Mononuclear cell (primary cell): ENCODE results near the gene NCCRP1. TPM values are rescaled to one million over a fixed set of nuclear protein-coding genes. Genes with fewer than 3 reads are reported as not detected.

Experiments used
- H3K27me3 ChIP-seq: 2 replicates; pipeline ENCODE4 v1.6.0; 2011; ENCODE audit warnings: low read length, control low read depth; ENCODE audit not compliant: insufficient read depth
- H3K4me1 ChIP-seq: 2 replicates; pipeline ENCODE4 v1.5.1; 2011; ENCODE audit warnings: mild to moderate bottlenecking, low read length, control low read depth; ENCODE audit not compliant: insufficient read depth
- H3K4me3 ChIP-seq: 2 replicates; pipeline ENCODE4 v1.5.1; 2011; ENCODE audit warnings: mild to moderate bottlenecking, low read length, moderate library complexity
- H3K9me3 ChIP-seq: 2 replicates; pipeline ENCODE4 v1.5.1; 2011; ENCODE audit warnings: low read depth, mild to moderate bottlenecking, control low read depth, low read length
- total RNA-seq: library from RNA; depleted of rRNA; stranded (reverse); fragments of >200 nt; gene quantifications from one replicate; pipeline ENCODE4 v1.2.3, GENCODE V29; 2012

The NCCRP1 gene
- total RNA-seq, 1 donor = not detected

DNA sequence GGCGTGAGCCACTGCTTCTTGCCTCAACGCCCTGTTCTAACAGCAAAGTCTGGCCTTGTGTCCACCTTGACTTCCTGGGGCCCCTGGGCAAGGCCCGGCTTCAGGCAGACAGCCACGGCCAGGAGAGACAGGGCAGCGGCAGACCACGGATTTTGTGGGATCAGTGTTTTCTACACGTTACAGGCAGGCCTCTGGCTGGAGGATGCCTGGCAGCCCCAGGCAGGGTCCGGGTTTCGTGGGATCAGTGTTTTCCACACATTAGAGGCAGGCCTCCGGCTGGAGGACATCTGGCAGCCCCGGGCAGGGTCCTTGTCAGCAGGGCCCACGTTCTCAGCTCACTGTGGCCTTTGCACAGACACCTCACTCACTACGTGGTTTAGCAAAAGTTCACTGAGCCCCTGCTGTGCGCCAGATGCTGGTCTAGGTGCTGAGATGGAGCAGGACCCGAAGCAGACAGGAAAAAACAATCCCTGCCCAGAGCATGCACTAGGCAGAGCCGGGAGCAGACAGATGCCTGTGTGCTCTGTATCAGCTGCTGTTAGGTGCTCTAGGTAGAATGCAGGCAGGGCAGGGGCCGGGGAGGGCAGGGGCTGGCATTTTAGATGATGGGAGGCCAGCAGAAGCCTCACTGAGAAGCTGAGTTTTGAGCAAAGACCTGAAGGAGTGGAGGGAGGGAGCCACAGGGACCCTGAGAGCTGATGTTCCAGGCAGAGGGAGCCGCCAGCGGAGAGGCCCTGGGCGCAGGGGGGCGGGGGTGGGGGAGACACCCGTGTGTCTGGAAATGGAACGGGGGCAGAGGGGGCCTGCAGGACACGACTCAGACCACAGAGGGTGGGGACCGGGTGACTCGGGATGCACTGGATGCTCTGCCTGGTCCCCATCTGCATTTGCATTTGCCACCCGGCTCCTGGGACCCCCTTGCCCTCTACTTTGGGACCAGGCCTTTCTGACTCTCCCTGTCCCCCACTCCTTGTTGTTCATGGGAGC is 25.0 kb upstream of the NCCRP1 start:
- Histone ChIP-seq H3K4me3 (no peak overlapping the region), H3K27me3 (no peaks in the 10 kb centered on the region), H3K9me3 (no peaks in the 10 kb centered on the region), H3K4me1 (no peaks in the 10 kb centered on the region)

- Histone ChIP-seq H3K4me3 (no peak overlapping the region), H3K27me3 (no peaks in the 10 kb centered on the region), H3K9me3 (no peaks in the 10 kb centered on the region), H3K4me1 (no peaks in the 10 kb centered on the region)
Measured at GRCh38 chr19:39172700-39173501, 23.9 kb upstream of the NCCRP1 start.

DNA sequence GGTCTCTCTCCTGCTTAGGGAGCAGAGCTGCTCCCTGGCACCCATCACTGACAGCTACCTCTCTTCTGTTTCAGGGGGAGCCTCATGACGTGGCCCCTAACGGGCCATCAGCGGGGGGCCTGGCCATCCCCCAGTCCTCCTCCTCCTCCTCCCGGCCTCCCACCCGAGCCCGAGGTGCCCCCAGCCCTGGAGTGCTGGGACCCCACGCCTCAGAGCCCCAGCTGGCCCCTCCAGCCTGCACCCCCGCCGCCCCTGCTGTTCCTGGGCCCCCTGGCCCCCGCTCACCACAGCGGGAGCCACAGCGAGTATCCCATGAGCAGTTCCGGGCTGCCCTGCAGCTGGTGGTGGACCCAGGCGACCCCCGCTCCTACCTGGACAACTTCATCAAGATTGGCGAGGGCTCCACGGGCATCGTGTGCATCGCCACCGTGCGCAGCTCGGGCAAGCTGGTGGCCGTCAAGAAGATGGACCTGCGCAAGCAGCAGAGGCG is 23.2 kb upstream of the NCCRP1 start:
- Histone ChIP-seq H3K9me3 (no peaks in the 10 kb centered on the region), H3K27me3 (no peaks in the 10 kb centered on the region), H3K4me1 (no peaks in the 10 kb centered on the region), H3K4me3 (no peak overlapping the region)

DNA sequence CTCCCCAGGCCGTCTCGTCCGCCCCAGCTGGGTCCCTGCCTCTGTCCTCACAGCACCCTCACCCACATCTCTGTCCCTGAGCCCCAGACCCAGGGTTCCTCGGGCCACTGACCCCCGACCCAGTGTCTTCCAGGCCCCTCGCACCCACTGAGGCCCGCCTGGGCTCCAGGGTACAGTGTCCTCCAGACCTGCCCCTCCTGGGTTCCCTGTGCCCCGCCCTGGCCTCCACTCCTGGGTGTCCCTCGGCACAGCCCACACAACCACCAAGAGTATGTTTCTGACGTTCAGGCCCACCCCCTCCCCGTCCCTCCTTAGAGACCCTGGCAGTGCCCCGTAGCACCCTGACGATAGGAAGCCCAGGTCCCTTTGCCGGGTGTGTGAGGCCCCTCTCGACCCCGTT is 22.6 kb upstream of the NCCRP1 start:
- no peak overlapping the region for H3K4me3 ChIP-seq
- no peaks in the 10 kb centered on the region for H3K4me1 ChIP-seq
- H3K27me3 ChIP-seq = no peaks in the 10 kb centered on the region
- H3K9me3 ChIP-seq = no peaks in the 10 kb centered on the region

DNA sequence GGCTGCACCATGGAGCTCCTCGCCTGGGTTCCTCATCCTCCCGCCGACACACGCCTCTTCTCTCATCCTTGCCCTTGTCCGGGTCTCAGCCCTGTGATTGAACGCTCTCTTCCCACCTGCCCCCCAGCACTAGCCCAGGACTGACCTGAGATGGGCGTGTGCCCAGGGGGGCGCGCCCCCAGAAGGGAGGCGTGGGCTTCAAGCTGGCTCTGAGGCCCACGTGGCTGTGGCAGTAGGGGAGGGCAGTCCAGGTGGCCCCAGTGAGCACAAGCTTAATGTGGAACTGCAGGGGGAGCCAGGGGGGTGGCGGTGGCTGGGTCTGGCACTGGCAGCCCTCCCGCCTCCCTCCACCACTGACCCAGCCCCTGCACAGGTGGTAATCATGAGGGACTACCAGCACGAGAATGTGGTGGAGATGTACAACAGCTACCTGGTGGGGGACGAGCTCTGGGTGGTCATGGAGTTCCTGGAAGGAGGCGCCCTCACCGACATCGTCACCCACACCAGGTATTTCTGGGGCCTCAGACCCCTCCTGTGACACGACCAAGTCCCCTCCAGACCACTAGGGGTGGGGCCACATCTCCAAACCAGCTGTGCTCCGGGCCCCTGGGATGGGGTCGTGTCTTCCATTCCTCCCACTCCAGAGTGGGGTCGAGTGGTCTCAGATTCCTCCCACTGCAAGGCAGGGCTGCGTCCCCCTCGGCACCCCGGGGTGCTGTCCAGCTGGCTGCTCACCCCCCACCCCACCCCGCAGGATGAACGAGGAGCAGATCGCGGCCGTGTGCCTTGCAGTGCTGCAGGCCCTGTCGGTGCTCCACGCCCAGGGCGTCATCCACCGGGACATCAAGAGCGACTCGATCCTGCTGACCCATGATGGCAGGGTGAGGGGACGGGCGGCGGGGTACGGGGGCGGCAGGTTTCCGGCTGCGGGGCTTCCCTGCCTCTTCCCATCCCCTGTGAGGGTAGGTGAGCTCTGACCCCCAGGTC is 21.9 kb upstream of the NCCRP1 start:
- no peaks in the 10 kb centered on the region for H3K9me3 ChIP-seq
- H3K4me1 ChIP-seq = no peaks in the 10 kb centered on the region
- no peaks in the 10 kb centered on the region for H3K27me3 ChIP-seq
- H3K4me3 ChIP-seq = no peak overlapping the region

DNA sequence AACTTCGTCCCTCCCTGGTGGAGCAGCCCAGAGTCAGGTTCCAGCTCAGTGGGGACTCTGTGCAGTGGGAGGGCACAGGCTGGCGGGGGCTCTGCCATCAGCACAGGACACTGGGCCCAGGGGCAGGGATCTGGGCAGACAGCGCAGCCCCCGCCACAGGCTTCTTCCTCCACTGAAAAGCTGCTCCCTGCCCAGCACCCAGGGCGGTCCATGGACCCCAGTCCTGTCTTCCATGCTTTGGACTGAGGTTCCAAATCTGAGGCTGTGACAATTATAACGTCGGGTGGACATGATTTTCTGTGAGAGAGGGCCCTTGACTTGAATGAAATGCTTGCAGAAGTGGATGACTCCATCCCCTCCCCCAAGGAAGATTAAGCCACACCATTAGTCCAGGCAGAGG is 21.2 kb upstream of the NCCRP1 start:
- Histone ChIP-seq H3K9me3 (no peaks in the 10 kb centered on the region), H3K27me3 (no peaks in the 10 kb centered on the region), H3K4me3 (no peak overlapping the region), H3K4me1 (no peaks in the 10 kb centered on the region)

DNA sequence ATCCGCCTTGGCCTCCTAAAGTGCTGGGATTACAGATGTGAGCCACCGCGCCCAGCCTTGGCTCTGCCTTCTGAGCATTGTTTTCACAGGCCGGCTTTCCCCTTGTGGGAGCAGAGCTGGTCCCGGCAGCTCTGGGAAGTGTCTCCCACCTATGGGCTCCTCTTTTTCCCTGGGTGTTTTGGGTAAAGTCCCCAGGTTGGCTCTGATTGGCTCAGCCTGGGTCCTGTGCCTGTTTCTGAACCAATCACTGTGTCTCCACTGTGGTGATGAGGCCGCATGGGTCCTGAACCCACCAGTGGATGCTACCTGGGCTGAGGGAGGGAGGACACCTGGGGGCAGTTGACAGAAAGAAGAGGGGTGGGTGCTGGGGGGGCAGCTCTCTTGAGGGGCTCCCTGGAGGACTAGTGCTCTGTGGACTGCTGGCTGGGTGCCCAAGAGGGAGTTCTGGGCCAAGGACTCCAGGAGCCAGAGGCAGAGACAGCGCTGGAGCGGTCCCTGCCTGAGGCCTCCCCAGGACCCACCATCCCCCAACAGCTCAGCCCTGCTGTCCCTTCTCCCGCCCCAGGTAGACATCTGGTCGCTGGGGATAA is 19.6 kb upstream of the NCCRP1 start:
- Histone ChIP-seq H3K4me3 (no peak overlapping the region), H3K27me3 (no peaks in the 10 kb centered on the region), H3K4me1 (no peaks in the 10 kb centered on the region), H3K9me3 (no peaks in the 10 kb centered on the region)

- H3K9me3 ChIP-seq = no peaks in the 10 kb centered on the region
- no peaks in the 10 kb centered on the region for H3K27me3 ChIP-seq
- H3K4me3 ChIP-seq = no peak overlapping the region
- H3K4me1 ChIP-seq = no peaks in the 10 kb centered on the region
Measured at GRCh38 chr19:39177736-39178135, 19.0 kb upstream of the NCCRP1 start.

GRCh38 chr19:39178296-39179006 is 18.3 kb upstream of the NCCRP1 start:
- Histone ChIP-seq H3K4me1 (no peaks in the 10 kb centered on the region), H3K4me3 (no peak overlapping the region), H3K27me3 (no peaks in the 10 kb centered on the region), H3K9me3 (no peaks in the 10 kb centered on the region)

DNA sequence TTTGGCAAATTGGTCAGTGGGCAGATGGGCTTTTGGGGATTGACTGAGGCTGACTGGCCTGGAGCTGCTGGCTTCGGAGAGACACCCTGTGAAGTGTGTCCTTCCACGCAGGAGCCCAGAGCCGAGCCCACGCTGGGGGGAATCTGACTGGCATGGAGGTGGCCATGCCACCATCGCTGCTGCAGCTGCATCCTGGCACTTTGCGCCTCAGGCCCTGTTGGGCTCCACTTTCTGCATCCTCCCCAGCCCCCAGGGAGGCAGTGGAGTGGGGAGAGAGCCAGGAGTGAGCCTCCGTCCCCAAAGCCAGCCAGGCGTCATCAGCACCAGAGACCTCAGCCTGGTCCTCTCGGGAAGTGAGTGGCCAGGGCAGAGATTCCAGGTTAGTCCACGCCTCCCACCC is 17.0 kb upstream of the NCCRP1 start:
- no peaks in the 10 kb centered on the region for H3K9me3 ChIP-seq
- H3K4me1 ChIP-seq = no peaks in the 10 kb centered on the region
- H3K4me3 ChIP-seq = no peak overlapping the region
- H3K27me3 ChIP-seq = no peaks in the 10 kb centered on the region

DNA sequence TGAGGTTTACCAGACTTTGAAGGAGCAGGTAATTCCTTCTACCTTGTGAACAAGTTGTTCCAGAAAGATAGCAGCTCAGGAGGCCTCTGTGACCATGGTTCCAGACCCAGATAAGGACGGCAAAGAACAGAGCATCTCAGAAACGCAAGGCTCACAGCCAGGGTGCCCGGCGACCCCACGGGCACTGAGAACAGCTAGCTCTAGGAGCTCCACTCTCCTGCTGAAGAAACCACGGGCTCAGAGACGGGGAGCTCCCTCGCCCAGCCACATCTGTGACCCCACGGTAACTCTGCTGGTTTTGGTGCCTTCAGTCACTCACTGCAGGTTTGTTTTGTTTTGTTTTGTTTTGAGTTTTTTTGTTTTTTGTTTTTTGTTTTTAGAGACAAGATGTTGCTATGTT is 16.0 kb upstream of the NCCRP1 start:
- H3K27me3 ChIP-seq = no peaks in the 10 kb centered on the region
- no peaks in the 10 kb centered on the region for H3K9me3 ChIP-seq
- no peaks in the 10 kb centered on the region for H3K4me1 ChIP-seq
- no peak overlapping the region for H3K4me3 ChIP-seq

DNA sequence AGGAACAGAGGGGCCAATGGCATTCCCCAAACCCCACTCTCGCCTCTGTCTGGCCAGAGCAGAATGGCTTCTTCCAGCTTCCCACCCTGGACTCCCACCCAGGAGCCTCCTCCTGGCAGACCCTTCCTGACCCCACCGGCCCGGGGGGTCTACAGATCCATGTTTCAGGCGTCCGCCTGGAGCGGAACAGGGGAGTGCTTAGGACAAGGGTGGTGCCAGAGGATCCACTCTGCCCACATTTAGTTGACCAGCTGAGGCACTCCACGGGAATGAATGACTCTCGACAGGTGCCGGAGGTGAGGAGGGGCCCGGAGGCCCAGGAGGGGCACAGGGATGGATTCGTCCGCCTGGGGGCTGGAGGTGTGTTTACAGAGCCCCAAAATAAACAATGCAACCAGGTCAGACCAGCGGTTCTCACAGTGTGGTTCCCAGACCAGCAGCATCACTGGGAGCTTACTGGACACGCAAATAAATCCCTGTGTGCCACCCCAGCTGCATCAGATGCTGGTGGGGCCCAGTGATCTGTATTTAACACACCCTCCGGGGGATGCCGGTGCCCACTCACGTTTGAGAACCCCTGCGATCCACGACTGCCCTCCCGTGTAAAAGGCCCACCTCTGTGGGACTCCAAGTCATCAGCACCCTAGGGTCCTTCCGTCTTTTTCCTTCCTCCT is 15.1 kb upstream of the NCCRP1 start:
- no peaks in the 10 kb centered on the region for H3K27me3 ChIP-seq
- no peaks in the 10 kb centered on the region for H3K9me3 ChIP-seq
- H3K4me3 ChIP-seq = no peak overlapping the region
- H3K4me1 ChIP-seq = no peaks in the 10 kb centered on the region

DNA sequence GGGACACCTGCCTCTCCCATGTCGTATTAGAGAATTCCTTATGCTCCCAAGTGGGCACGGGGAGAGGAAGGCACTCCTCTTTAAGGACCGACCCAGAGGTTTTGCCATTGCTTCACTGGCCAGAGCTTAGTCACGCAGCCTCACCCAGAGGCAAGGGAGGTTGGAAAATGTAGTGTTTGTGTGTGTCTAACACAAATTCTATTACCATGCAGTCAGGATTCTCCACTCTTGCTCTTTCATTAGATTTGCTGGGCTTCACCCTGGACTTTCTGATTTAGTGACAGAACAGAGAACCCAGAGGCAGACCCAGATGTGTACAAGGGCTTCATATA is 14.6 kb upstream of the NCCRP1 start:
- no peaks in the 10 kb centered on the region for H3K4me1 ChIP-seq
- H3K9me3 ChIP-seq = no peaks in the 10 kb centered on the region
- no peaks in the 10 kb centered on the region for H3K27me3 ChIP-seq
- H3K4me3 ChIP-seq = no peak overlapping the region
